Measurements from ENCODE around the gene KIF6. TPM values are rescaled to one million over a fixed set of nuclear protein-coding genes. Genes with fewer than 3 reads are reported as not detected.

The KIF6 gene
- total RNA-seq, 1 donor from 2014 or later, result 2.0 TPM

DNA sequence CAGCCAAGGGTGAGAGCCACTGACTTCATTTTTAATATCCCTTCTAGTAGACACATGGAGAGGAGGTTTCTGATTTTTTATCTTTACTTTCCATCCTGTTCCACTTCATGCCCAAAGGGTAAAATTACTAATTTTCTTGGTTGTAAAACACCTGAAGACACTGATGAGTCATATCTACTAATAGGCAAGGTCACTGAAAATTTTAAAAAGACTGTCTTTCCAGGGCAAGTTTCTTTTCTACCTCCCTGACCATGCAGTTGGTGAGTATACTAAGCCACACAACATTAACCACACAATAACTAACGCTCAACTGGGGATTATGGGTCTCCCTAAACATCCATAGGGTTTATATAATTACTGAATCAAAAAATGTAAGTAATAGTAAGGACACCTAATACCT, 109.6 kb downstream of the KIF6 start:
- no peaks in the 10 kb centered on the region for H3K36me3 Mint-ChIP-seq (ENCODE audit: low read depth, unreplicated experiment)
- FAIRE-seq, result no peak
- no peak for TF ChIP-seq EZH2 (IDR thresholded peaks at IDR 0.05; ENCODE audit: insufficient read depth, low read length)
- TF ChIP-seq, protein P1, sequence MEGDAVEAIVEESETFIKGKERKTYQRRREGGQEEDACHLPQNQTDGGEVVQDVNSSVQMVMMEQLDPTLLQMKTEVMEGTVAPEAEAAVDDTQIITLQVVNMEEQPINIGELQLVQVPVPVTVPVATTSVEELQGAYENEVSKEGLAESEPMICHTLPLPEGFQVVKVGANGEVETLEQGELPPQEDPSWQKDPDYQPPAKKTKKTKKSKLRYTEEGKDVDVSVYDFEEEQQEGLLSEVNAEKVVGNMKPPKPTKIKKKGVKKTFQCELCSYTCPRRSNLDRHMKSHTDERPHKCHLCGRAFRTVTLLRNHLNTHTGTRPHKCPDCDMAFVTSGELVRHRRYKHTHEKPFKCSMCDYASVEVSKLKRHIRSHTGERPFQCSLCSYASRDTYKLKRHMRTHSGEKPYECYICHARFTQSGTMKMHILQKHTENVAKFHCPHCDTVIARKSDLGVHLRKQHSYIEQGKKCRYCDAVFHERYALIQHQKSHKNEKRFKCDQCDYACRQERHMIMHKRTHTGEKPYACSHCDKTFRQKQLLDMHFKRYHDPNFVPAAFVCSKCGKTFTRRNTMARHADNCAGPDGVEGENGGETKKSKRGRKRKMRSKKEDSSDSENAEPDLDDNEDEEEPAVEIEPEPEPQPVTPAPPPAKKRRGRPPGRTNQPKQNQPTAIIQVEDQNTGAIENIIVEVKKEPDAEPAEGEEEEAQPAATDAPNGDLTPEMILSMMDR (IDR thresholded peaks at IDR 0.05; ENCODE audit: insufficient read depth, low read depth, low read length), result no peak

DNA sequence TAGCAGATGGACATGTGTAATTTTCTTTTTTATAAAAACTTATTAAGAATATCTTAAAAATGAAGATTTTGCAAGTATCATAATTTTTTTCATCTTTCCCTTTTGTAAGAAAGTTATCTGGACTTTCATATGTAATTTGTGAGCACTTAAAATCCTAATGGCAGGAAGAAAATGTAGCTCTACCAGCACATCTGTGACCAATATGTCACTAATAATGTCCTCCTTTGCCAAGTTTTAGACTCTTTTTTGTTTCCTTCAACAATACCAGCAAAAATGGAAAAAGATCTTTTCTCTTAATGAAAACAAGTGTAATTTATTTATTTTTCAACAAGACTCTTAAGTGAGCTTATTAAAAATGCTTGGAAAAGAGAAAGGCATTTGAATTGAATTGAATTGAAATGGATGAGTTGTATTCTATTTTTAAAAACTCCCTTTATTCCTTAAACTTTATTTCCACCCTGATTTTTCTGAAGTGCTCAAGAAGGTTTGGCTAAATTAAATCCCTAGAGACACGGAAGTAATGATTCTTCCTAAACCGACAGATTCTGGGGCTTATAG, 110.7 kb downstream of the KIF6 start:
- no peaks in the 10 kb centered on the region for H3K27me3 ChIP-seq (ENCODE audit: insufficient read depth, low read length)
- no peaks in the 10 kb centered on the region for H3K79me2 ChIP-seq (ENCODE audit: insufficient read depth, low read length)
- no peaks in the 10 kb centered on the region for H3K9me3 ChIP-seq (ENCODE audit: insufficient read depth, low read depth, low read length)
- H3K4me1 ChIP-seq (ENCODE audit: insufficient read depth, low read length), result no peaks in the 10 kb centered on the region
- DNase-seq (ENCODE audit: low read depth) (no peak), FAIRE-seq (no peak)
- TF ChIP-seq, protein P1 (IDR thresholded peaks at IDR 0.05; ENCODE audit: insufficient read depth, low read depth, low read length), result no peak
- no peak for TF ChIP-seq EZH2 (IDR thresholded peaks at IDR 0.05; ENCODE audit: insufficient read depth, low read length)
- Mint-ChIP-seq H3K9me3 (ENCODE audit: unreplicated experiment) (no peaks in the 10 kb centered on the region), H3K4me1 (ENCODE audit: low read depth, unreplicated experiment) (no peaks in the 10 kb centered on the region), H3K27ac (ENCODE audit: unreplicated experiment) (no peak overlapping the region), H3K27me3 (ENCODE audit: low read depth, unreplicated experiment) (peaks cover 2% of the 10 kb centered on the region), H3K36me3 (ENCODE audit: low read depth, unreplicated experiment) (no peaks in the 10 kb centered on the region), H3K4me3 (ENCODE audit: unreplicated experiment) (no peak overlapping the region)
- no peak overlapping the region for H3K27ac ChIP-seq (ENCODE audit: low read depth, low read length)
- no peak overlapping the region for H3K4me2 ChIP-seq (ENCODE audit: low read length)
- no peaks in the 10 kb centered on the region for H4K20me1 ChIP-seq (ENCODE audit: insufficient read depth, low read length)
- no peak overlapping the region for H2AFZ ChIP-seq (ENCODE audit: low read depth, low read length)
- no peak overlapping the region for H3K9ac ChIP-seq (ENCODE audit: low read length)
- H3K36me3 ChIP-seq (ENCODE audit: insufficient read depth, low read length), result no peaks in the 10 kb centered on the region
- H3K4me3 ChIP-seq (ENCODE audit: insufficient read depth, low read depth, low read length), result no peak overlapping the region

More for the DNA sequence above, 109.6 kb downstream of the KIF6 start:
- Mint-ChIP-seq H3K27ac (ENCODE audit: unreplicated experiment) (no peak overlapping the region), H3K27me3 (ENCODE audit: low read depth, unreplicated experiment) (peaks cover 2% of the 10 kb centered on the region), H3K4me1 (ENCODE audit: low read depth, unreplicated experiment) (no peaks in the 10 kb centered on the region), H3K4me3 (ENCODE audit: unreplicated experiment) (no peak overlapping the region), H3K9me3 (ENCODE audit: unreplicated experiment) (no peaks in the 10 kb centered on the region)
- no peaks in the 10 kb centered on the region for H3K9me3 ChIP-seq (ENCODE audit: insufficient read depth, low read depth, low read length)
- no peaks in the 10 kb centered on the region for H3K36me3 ChIP-seq (ENCODE audit: insufficient read depth, low read length)
- no peak overlapping the region for H3K4me3 ChIP-seq (ENCODE audit: insufficient read depth, low read depth, low read length)
- H4K20me1 ChIP-seq (ENCODE audit: insufficient read depth, low read length), result no peaks in the 10 kb centered on the region
- no peak for DNase-seq (ENCODE audit: low read depth)
- no peaks in the 10 kb centered on the region for H3K4me1 ChIP-seq (ENCODE audit: insufficient read depth, low read length)
- no peaks in the 10 kb centered on the region for H3K27me3 ChIP-seq (ENCODE audit: insufficient read depth, low read length)
- H3K79me2 ChIP-seq (ENCODE audit: insufficient read depth, low read length), result no peaks in the 10 kb centered on the region
- no peak overlapping the region for H3K9ac ChIP-seq (ENCODE audit: low read length)
- H3K4me2 ChIP-seq (ENCODE audit: low read length), result no peak overlapping the region
- no peak overlapping the region for H2AFZ ChIP-seq (ENCODE audit: low read depth, low read length)
- H3K27ac ChIP-seq (ENCODE audit: low read depth, low read length), result no peak overlapping the region

DNA sequence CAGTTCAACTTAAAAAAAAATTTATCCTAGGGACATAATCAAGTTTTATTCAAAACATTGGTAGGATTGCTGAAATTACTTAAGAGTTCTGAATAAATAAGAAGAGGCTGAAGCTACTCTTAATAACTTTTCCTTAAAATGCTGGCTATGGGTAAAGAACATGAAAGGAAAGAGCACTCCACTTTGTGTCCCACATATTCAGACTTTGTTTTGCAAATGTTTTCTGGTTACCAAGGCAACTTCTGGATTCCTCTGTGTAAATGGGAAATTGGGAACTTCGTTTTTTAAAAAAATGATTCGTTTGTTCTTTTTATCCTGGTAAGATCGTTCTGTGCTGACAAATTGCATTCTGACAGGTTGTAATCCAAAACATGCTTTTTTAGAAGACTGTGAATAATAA, 115.0 kb downstream of the KIF6 start:
- no peak overlapping the region for H3K4me2 ChIP-seq (ENCODE audit: low read length)
- TF ChIP-seq, protein P1 (IDR thresholded peaks at IDR 0.05; ENCODE audit: insufficient read depth, low read depth, low read length), result no peak
- TF ChIP-seq EZH2 (IDR thresholded peaks at IDR 0.05; ENCODE audit: insufficient read depth, low read length), result no peak
- Mint-ChIP-seq H3K4me1 (ENCODE audit: low read depth, unreplicated experiment) (no peaks in the 10 kb centered on the region), H3K4me3 (ENCODE audit: unreplicated experiment) (no peak overlapping the region), H3K9me3 (ENCODE audit: unreplicated experiment) (no peaks in the 10 kb centered on the region), H3K27ac (ENCODE audit: unreplicated experiment) (no peak overlapping the region), H3K36me3 (ENCODE audit: low read depth, unreplicated experiment) (no peaks in the 10 kb centered on the region), H3K27me3 (ENCODE audit: low read depth, unreplicated experiment) (peaks cover 4% of the 10 kb centered on the region)
- H4K20me1 ChIP-seq (ENCODE audit: insufficient read depth, low read length), result no peaks in the 10 kb centered on the region
- H3K4me3 ChIP-seq (ENCODE audit: insufficient read depth, low read depth, low read length), result no peak overlapping the region
- DNase-seq (ENCODE audit: low read depth) (peak; percentile 18), FAIRE-seq (no peak)
- no peaks in the 10 kb centered on the region for H3K79me2 ChIP-seq (ENCODE audit: insufficient read depth, low read length)
- H2AFZ ChIP-seq (ENCODE audit: low read depth, low read length), result no peak overlapping the region
- no peak overlapping the region for H3K27ac ChIP-seq (ENCODE audit: low read depth, low read length)
- no peaks in the 10 kb centered on the region for H3K27me3 ChIP-seq (ENCODE audit: insufficient read depth, low read length)
- H3K9me3 ChIP-seq (ENCODE audit: insufficient read depth, low read depth, low read length), result no peaks in the 10 kb centered on the region
- H3K4me1 ChIP-seq (ENCODE audit: insufficient read depth, low read length), result no peaks in the 10 kb centered on the region
- H3K9ac ChIP-seq (ENCODE audit: low read length), result no peak overlapping the region
- H3K36me3 ChIP-seq (ENCODE audit: insufficient read depth, low read length), result no peaks in the 10 kb centered on the region
